HG03460 (cell line): Measurements from ENCODE around the gene LILRA1.
"Not testable (repeated sequence)": the region's sequence is repeated elsewhere in the genome, so short reads cannot be mapped to it uniquely, and the experiment has no call there.

Experiments used
- ATAC-seq: cut with Tn5 transposase; IDR thresholded peaks from one replicate; pipeline ENCODE4 v1.9.1; 2021; ENCODE audit not compliant: unreplicated experiment

Gene LILRA1

DNA sequence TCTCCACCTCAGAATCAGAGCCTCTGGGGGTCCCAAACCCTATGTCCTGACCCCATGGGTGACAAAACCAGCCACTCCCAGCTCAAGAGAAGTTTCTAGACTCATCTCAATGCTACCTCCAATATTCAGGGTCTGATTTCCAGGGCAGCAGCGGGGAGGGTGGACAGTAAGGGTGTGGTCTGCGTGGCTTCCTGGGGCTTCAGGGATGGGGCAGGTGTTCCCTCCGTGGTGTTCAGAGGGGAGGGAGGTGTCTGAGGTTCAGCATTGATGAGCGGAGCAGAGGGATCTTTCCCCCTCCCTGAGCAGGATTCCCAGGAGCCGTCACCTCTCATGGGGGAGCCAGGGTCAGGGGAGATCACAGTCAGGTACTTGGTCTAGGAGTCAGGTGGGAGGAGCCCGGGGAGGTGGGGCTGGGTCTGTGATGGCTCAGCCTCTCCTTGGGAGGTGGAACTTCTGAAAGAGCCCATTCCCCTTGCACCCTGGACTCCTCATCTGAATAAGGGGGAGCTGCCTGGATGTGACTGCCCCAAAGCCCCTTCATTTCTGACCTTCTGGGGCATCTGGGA is 16.9 kb upstream of the LILRA1 start:
- ATAC-seq: no peak

GRCh38 chr19:54577334-54577733 is 16.1 kb upstream of the LILRA1 start:
- ATAC-seq: no peak

DNA sequence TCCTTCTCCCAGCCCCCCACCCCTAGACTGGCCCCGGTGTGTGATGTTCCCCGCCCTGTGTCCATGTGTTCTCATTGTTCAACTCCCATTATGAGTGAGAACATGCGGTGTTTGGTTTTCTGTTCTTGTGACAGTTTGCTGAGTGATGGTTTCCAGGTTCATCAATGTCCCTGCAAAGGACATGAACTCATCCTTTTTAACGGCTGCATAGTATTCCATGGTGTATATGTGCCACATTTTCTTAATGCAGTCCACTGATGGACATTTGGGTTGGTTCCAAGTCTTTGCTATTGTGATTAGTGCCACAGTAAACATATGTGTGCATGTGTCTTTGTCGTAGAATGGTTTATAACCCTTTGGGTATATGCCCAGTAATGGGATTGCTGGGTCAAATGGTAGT is 15.2 kb upstream of the LILRA1 start:
- ATAC-seq: not testable (repeated sequence)

DNA sequence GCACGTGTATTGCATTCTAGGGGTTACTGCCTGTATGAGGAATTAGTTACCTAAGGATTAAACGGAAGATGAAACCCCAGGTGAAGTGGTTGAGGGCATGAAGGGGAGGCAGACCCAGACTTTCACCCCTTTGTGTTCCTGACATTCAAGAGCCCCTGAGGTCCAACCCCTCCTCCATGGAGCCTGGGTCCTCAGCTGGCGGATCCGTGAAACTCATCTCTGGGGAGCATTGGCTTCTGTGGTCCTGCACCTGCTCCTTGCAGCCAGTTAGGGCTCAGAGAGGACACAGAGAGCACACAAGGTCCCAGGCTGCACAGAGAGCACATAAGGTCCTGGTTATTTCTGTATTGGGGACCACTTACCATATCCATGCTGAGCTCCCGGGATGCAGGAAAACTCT is 7.0 kb upstream of the LILRA1 start:
- no peak for ATAC-seq

GRCh38 chr19:54587026-54587425 is 6.4 kb upstream of the LILRA1 start:
- no peak for ATAC-seq

DNA sequence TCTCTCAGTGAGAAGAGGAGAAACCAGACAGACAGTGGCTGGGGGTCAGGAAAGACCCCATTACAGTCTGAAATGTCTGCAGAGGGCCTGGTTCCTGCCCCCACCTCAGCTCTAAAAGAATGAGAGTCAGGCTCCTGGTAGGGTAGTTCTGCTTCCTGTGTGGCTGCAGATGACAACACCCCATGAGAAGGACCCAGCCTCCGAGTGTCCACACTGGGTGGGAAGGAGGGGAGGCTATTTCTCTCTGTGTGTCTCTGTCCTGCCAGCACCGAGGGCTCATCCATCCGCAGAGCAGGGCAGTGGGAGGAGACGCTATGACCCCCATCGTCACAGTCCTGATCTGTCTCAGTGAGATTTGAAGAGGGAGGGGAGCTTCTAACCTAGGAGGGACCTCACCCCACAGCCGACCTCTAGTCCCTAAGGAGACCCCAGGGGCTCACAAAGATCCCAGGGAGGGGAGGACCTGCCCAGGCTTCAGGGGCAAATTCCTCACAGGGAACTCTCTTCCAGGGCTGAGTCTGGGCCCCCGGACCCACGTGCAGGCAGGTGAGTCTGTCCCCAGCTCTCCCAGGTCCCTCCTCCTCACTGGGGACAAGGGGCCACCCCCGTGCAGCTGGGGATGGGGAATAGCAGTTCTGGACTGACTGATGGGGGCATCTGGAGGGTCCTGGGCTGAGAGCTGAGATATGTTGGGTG is 647 bp downstream of the LILRA1 start:
- ATAC-seq: not testable (repeated sequence)

DNA sequence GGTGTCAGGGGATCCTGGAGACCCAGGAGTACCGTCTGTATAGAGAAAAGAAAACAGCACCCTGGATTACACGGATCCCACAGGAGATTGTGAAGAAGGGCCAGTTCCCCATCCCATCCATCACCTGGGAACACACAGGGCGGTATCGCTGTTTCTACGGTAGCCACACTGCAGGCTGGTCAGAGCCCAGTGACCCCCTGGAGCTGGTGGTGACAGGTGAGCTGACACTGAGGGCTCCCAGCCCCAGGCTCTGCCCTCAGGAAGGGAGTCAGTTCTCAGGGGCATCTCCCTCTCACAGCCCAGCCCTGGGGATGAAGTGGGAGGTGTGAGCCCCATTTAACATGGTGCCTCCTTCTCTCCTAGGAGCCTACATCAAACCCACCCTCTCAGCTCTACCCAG is 1.3 kb downstream of the LILRA1 start:
- ATAC-seq: no peak

GRCh38 chr19:54595680-54596436 is 2.4 kb downstream of the LILRA1 start:
- ATAC-seq: not testable (repeated sequence)

GRCh38 chr19:54600212-54600611 is 6.8 kb downstream of the LILRA1 start:
- ATAC-seq: no peak

GRCh38 chr19:54606230-54606629 is 12.8 kb downstream of the LILRA1 start:
- ATAC-seq: no peak

GRCh38 chr19:54606891-54607784 is 13.7 kb downstream of the LILRA1 start:
- no peak for ATAC-seq

DNA sequence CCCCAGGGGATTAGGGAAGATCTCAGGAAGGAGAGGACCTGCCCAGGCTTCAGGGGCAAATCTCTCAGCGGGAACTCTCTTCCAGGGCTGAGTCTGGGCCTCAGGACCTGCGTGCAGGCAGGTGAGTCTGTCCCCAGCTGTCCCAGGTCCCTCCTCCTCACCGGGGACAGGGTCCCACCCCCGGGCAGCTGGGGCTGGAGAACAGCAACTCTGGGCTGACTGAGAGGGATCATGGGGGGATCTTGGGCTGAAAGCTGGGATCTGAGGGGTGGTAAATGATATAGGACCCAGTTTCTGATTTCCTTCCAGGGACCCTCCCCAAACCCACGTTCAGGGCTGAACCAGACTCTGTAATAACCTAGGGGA is 14.3 kb downstream of the LILRA1 start:
- no peak for ATAC-seq

DNA sequence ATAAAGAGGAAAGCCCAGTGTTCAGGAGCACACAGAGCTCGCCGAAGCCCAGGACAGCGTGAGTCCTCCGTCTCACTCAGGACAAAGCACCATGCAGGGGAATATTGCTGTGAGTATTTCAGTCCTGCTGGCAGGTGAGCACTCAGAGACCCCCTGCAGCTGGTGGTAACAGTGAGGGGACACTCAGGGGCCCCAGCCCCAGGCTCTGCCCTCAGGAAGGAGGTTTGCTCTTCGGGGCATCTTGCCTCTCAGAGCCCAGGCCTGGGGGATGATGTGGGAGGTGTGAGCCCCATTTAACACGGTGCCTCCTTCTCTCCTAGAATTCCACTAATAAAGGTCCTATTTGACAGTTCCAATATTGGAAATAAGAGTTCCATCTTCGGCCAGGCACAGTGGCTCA is 14.8 kb downstream of the LILRA1 start:
- no peak for ATAC-seq

GRCh38 chr19:54608792-54609191 is 15.4 kb downstream of the LILRA1 start:
- no peak for ATAC-seq

GRCh38 chr19:54609356-54609791 is 15.9 kb downstream of the LILRA1 start:
- ATAC-seq: no peak

- no peak for ATAC-seq
These were observed 19.0 kb downstream of the LILRA1 start for GRCh38 chr19:54612428-54612827.

DNA sequence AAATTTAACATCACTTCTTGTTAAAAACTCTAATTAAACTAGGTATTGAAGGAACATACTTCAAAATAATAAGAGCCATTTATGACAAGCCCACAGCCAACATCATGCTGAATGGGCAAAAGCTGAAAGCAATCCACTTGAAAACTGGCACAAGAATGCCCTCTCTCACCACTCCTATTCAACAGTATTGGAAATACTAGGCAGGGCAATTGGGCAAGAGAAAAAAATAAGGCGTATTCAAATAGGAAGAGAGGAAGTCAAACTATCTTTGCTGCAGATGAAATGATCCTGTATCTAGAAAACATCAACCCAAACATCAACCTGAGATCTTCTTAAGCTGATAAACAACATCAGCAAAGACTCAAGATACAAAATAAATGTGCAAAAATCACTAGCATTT is 21.3 kb downstream of the LILRA1 start:
- ATAC-seq: no peak

- ATAC-seq: peak; percentile 27
These were observed 22.6 kb downstream of the LILRA1 start for GRCh38 chr19:54616057-54616456.

DNA sequence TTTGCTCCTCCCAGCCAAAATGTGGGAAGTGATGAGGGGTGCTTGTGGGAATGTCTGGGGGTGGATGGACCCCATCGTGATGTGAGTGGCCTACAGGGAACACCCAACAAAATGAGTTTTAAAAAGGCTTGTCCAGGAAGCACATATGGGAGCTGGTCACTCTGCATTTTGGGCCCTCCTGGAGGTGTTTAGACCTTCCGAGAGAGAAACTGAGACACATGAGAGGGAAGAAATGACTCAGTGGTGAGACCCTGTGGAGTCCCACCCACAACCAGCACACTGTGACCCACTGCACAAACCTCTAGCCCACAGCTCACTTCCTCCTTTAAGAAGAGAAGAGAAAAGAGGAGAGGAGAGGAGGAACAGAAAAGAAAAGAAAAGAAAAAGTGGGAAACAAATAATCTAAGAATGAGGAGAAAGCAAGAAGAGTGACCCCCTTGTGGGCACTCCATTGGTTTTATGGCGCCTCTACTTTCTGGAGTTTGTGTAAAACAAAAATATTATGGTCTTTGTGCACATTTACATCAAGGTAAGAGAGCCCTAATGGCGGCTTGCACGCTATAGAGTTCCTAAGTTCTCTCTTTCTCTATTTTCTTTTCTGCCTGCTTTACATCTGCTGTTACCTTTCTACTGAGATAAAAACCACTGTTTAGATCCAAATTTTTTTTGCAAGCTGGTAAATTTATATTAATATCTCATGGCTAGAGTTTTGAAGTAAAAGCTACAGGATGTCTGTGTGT is 23.6 kb downstream of the LILRA1 start:
- peak; percentile 74 for ATAC-seq

DNA sequence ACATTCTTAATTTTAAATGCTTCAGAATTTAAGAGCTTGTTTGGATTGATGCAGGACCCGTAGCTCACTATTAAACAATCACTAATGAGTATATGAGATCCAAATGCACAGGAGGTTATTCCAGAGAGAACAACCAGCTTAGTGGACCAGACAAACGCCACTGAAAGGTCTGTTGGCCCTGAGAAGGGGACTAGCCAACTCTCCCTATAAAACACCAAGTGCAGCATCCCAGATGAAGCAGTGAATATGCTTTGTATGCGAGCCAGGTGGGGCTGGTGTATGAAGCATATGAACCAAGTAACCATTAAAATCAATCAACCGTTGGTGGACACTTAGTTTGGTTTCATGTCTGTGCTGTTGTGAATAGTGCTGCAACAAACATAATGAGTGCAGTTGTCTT is 27.0 kb downstream of the LILRA1 start:
- ATAC-seq: no peak

GRCh38 chr19:54622431-54622830 is 29.0 kb downstream of the LILRA1 start:
- ATAC-seq: no peak
